ENCODE results near the gene COA5. TPM values are rescaled to one million over a fixed set of nuclear protein-coding genes. Genes with fewer than 3 reads are reported as not detected.

Gene COA5
- total and polyA plus RNA-seq, 2 experiments from 2014 or later, result 64.0 to 88.8 TPM

- DNase-seq (ENCODE audit: low read depth in 1 of 2, low spot score in 1 of 2), result no peak
- H3K27ac ChIP-seq, result no peak overlapping the region
- H3K9me3 ChIP-seq (ENCODE audit: low read depth), result no peaks in the 10 kb centered on the region
- H3K4me3 ChIP-seq, result no peak overlapping the region
- TF ChIP-seq CTCF (IDR thresholded peaks at IDR 0.05; ENCODE audit: low read depth, low read length), result no peak
- no peaks in the 10 kb centered on the region for H3K4me1 ChIP-seq (ENCODE audit: low read depth)
- H3K27me3 ChIP-seq, result no peaks in the 10 kb centered on the region
- peaks cover 5% of the 10 kb centered on the region for H3K36me3 ChIP-seq
Observed at GRCh38 chr2:98550165-98550564, 58.1 kb downstream of the COA5 start.

Other genes with a start within 250 kb of the COA5 start
- gene INPP4A, start 163.7 kb downstream of the COA5 start, total RNA-seq, result 25.0 and 27.7 TPM in 2 replicates
- gene INPP4A, start 163.7 kb downstream of the COA5 start, polyA plus RNA-seq, result 11.6 and 13.2 TPM in 2 replicates
- 35.0 and 37.9 TPM in 2 replicates for gene UNC50, start 77 bp upstream of the COA5 start, total RNA-seq
- gene UNC50, start 77 bp upstream of the COA5 start, polyA plus RNA-seq, result 53.7 and 60.8 TPM in 2 replicates
- 3.6 and 4.1 TPM in 2 replicates for gene MGAT4A, start 122.6 kb upstream of the COA5 start, total RNA-seq
- 5.8 and 7.4 TPM in 2 replicates for gene MGAT4A, start 122.6 kb upstream of the COA5 start, polyA plus RNA-seq

Measured in cardiac muscle cell (in vitro differentiated cells and primary cell).